CD4-positive, alpha-beta T cell treated with Interleukin-4 for 1 hour (primary cell): Measurements from ENCODE around the gene CFAP45.
A peak's percentile ranks its signal among the peaks of the same experiment; 100 is the strongest.

ENCODE experiments used
- DNase-seq, 2 donors: peaks; one replicate each; pipeline ENCODE4 v3.0.0-alpha.2; 2020 to 2022

Gene CFAP45

GRCh38 chr1:159923203-159924024 is 23.4 kb upstream of the CFAP45 start:
- peak; percentile 96 to 98 for DNase-seq

- no peak for DNase-seq
Measured at GRCh38 chr1:159922511-159923202, 22.7 kb upstream of the CFAP45 start.

GRCh38 chr1:159921700-159922504 is 21.9 kb upstream of the CFAP45 start:
- peak; percentile 76 to 80 for DNase-seq

GRCh38 chr1:159921251-159921650 is 21.3 kb upstream of the CFAP45 start:
- DNase-seq: peak; percentile 56 to 67

GRCh38 chr1:159920651-159921050 is 20.7 kb upstream of the CFAP45 start:
- no peak for DNase-seq

- DNase-seq: no peak
Measured at GRCh38 chr1:159920202-159920601, 20.2 kb upstream of the CFAP45 start.

GRCh38 chr1:159919236-159919865 is 19.4 kb upstream of the CFAP45 start:
- no peak for DNase-seq

GRCh38 chr1:159918352-159919200 is 18.6 kb upstream of the CFAP45 start:
- DNase-seq: no peak

- no peak for DNase-seq
Measured at GRCh38 chr1:159917533-159918351, 17.8 kb upstream of the CFAP45 start.

GRCh38 chr1:159916242-159917051 is 16.5 kb upstream of the CFAP45 start:
- no peak for DNase-seq

GRCh38 chr1:159915571-159916241 is 15.7 kb upstream of the CFAP45 start:
- DNase-seq: no peak

- no peak for DNase-seq
Measured at GRCh38 chr1:159914252-159915018, 14.5 kb upstream of the CFAP45 start.

GRCh38 chr1:159913451-159914192 is 13.7 kb upstream of the CFAP45 start:
- DNase-seq: no peak

GRCh38 chr1:159911326-159912070 is 11.5 kb upstream of the CFAP45 start:
- DNase-seq: no peak

- no peak for DNase-seq
Measured at GRCh38 chr1:159908031-159908940, 8.3 kb upstream of the CFAP45 start.

- DNase-seq: no peak
Measured at GRCh38 chr1:159906960-159907359, 7.0 kb upstream of the CFAP45 start.
